GM19351 (cell line): Measurements from ENCODE around the gene HDAC7.

Experiments
- ATAC-seq: cut with Tn5 transposase; IDR thresholded peaks from one replicate; pipeline ENCODE4 v1.9.1; 2021; ENCODE audit warnings: mild to moderate bottlenecking, moderate library complexity; ENCODE audit not compliant: unreplicated experiment

Gene HDAC7

DNA sequence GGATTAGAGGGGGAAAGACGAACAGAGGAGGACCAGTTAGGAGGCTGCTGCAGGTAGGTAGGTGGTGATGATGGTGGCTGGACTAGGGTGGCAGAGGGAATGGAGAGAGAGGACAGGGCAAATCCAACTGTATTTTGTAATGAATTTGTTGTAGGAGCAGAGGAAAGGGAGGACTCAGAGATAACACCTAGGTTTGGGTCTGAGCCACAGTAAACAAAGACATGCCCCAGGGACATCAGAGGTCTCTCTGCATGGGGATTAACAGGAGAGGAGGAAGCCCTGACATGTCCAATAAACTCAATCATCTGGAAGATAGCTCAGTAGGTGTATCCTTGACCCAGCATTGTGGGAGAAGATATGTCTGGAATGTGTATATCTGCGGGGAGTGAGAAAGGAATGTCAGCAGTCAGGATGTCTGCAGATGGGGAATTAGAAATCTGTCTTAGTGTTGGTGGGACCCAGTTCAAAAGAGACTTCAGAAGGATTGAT is 51.3 kb downstream of the HDAC7 start:
- no peak for ATAC-seq

GRCh38 chr12:47767216-47767724 is 52.4 kb downstream of the HDAC7 start:
- ATAC-seq, result peak; percentile 71

DNA sequence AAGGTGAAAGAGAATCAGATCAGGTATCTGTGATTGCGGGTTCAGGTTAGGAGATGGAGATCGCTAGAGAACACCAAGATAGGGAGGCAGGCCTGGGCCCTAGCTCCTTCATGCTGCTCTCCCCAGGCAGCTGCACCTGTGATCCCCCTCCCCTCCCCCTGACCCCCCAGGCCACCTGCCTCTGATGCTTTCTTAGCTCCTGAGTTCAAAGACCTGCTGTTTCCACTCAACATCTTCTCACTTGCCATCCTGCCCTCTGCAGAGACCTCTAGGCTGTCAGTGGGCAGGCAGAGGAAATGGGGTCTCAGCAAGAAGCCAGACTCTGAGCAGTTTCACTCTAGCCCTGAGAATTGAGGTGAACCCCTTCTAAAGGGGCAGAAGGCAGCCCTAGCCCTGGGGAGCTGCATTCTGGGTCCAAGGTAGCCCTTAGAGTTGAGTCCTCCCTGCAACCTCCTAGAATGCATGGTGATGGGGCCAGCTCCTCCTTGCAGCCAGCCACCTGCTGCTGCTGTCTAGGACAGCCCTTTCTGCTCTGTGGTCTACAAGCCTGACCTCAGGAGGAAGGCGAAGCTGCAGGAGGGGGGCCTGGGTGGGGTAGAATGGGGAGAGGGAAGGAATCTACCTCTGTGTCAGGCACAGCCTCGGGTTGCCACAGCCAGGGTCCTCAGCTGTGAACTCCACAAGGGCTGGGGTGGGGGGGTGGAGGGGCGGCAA is 53.0 kb downstream of the HDAC7 start:
- ATAC-seq, result no peak

DNA sequence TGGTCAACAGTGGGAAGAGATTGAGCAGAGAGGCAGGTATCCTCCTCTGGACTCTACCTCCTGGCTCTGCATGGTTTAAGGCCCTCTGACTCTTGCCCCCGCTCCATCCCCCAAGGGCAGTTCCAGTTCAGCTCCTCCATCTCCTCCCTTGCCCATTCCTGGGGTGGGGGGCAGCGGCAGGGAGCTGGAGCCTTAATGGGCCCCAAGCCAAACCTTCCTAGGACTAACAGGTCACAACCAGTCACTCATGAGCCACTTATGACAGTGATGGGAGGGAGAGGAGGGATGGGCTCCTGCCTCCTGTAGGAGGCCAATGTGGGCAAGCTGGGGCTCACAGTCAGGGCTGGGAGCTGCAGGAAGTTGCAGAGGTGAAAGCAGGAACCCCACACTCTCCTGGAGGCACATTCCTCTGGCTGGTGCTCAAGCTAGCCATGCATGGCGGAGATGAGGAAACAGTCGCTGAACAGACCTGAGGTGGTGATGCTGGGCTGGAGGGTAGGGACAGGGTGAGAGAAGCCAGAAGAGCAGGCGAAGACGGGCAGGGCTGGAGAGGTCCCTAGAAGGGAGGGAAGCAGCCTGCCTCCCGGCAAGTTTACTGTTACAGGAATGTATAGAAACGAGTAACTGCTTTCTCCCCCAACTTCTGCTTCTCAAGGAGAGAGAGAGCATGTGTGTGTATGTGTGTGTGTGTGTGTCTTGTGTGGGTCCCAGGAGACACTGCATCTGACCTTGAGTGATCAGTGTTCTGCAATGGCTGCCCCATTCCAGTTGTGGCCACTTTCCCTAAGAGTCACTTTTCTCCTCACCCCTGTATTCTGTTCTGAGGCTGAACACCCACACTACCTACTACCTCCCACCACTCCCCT is 56.0 kb downstream of the HDAC7 start:
- no peak for ATAC-seq

DNA sequence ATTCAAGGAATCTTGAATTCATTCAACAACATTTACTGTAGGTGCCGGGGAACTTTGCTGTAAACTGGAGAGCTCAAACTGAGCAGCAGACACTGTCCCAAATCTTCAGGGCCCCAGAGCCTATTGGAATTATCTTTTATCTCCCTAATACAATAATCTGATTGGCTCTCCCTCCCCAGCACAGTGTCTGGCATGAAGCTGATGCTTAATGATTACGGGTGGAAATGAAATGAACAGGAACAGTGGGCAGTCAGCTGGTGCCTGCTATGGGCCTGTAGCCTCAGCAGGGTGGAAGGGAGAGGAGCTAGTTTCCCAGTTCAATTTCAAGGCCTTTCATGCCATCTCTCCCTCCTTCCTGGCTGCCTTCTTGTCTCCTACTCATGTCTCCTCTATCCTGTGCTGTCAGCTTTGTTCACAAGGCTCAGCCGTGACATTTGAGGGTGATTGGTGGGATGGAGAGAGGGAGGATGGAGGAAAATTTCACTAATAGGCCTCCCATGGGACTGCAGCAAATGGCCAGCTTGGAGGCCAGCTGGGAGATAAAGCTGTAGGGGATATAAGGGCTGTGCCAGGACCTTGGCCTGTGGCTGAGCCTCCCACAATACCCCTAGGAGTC is 56.7 kb downstream of the HDAC7 start:
- no peak for ATAC-seq

DNA sequence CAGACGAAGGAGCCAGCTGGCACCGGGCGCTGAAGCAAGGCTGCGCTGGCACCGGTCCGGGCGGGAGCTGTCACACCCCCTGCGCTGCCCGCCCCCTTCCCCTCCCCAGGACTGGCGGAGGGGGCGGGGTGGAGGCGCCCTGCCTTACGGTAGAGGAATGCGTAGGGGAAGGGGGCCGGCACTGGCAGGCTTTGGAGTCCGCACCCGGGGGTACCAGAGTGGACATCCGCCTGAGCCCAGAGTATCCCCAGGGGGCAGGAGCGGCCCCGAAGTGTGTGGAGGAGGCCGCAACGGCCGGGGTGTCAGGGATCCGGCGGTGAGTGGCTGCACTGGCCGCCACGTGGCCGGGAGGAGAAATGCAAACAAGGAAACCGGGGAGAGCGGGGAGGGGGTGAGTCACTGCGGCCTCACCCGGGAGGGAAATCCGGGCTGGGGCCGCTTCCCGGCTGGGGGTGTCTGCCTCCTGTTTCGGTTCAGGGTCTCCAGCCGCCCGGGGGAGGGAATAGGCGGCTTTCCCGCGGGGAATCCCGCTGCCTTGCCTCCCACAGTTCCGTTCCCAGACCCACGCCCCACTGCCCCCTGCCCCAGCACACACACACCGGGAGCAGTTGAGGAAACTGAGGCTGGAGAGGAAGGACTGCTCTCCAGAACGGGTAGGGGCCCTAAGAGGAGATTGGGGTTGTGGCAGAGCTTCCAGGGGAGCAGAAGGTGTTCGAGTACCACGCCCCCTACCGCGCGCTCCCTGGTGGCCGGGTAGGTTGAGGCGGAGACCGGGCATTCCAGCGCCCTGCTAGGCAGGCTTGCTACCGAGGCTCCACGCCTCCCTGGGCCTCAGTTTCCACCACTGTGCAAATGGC is 60.6 kb downstream of the HDAC7 start, which contains the start of gene RAPGEF3:
RAPGEF3 (minus strand) TSS at position 47 of the 857 bp plus-strand sequence. CDS start 324 bp downstream, outside the sequence.
- peak; percentile 43 for ATAC-seq

DNA sequence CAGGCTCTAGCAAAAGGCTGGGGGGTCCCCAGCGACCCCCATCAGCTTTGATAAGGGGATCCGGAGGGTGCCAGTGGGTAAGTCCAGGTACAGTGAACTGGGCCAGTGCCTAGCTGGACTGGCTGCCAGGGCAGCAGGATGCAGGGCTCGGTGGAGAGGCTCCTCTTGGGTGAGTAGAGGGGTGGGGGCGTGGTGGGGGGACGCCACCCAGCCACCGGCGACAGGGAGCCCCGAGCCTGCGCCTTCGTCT is 61.2 kb downstream of the HDAC7 start:
- ATAC-seq, result no peak

GRCh38 chr12:47757840-47758583 is 61.7 kb downstream of the HDAC7 start:
- ATAC-seq, result no peak

DNA sequence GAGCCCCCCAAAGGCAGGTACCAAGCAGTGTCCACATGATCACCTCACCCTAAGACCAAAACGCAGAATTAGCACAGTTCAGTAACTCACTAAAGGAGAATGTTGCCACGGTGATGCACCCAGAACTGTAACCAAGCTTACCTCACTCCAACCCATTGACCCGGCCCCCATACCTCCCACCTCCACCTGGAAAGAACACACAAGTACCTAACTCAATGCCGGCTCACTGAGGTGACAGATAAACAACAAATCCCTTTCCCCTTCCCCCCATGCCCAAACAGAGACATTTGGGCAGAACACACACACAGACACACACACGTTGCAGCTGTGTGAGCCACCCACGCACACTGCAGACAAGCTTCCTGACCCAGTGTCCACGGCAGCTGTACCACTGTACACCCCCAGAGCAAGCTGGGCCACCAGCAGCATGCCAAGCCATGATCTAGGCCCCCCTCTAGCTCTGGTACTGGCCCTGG is 62.3 kb downstream of the HDAC7 start:
- ATAC-seq, result no peak

DNA sequence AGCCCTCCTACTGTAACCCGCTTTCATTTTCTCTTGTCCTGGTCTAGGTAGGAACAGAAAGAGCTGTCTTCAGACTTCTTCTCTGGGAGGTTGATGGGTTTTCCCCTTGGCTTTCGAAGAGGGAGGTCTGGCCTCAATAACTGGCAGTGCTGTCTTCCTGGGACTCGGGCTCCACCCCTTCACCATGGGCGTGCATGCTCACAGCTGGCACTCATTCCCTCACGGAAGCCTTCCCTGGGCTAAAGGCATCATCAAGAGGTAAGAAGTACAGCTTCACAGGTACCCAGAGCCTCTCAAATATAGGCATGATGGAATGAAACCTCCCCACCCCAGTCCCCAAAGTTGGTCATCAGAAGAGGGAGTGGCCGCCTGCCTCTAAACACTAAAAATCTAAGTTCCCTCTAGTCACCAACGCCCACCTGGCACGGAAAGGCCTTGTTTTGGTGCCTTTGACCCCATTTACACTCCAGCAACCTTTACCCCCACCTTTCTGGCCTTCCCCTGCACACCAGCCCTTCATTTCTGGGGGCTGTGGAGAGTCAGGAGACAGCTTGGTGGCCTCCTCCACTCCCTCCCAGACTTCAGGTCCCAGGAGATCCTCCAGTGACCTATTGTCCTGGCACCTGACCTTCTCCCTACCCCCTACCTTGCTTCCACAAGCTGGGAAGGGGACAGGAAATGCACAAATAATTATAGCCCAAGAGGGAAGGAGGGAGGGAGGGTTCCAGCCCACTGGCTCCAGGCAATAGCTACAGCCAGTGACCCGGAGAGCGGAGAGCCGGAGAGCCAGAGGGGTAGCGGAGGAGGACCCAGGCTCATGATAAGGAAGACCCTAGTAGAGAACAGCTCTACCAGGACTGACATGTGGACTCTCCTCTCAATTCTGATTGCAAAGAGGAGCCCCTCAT is 63.8 kb downstream of the HDAC7 start:
- peak; percentile 71 for ATAC-seq

DNA sequence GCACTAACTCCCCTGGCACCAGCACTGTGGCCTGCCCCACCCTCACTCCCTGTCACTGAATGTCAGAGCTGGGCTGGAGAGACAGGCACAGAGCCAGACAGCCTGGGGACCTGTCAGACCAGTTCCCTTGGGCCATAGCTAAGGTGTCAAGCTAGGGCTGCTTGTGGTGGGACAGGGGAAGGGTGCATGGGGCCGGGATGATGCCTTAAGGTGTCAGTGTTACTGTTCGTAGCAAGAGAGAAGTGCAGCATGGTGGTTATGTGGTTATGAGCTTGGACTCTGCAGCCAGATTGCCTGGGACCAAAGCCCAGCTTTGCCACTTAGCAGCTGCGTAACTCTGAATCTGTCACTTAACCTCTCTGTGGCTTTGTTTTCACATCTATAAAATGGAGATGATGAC is 64.8 kb downstream of the HDAC7 start:
- peak; percentile 19 for ATAC-seq

DNA sequence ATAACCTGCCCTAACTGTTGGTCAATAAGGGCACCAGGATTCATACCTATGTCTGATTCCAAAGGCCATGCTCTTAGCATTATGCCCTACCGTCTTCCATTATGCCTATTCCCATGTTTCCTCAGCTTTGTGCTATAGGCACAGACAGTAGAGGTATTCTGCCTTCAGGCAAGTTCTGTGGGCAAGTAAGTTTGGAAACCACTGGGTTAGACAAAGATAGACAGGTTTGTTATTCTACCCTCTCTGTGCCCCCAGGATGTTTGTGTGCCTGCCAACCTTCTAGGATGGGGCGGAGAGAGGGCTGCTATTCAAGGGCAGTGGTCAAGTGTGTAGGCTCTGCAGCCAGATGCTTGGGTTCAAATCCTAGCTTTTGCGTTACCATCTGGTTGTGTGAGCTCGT is 65.6 kb downstream of the HDAC7 start:
- ATAC-seq, result no peak

DNA sequence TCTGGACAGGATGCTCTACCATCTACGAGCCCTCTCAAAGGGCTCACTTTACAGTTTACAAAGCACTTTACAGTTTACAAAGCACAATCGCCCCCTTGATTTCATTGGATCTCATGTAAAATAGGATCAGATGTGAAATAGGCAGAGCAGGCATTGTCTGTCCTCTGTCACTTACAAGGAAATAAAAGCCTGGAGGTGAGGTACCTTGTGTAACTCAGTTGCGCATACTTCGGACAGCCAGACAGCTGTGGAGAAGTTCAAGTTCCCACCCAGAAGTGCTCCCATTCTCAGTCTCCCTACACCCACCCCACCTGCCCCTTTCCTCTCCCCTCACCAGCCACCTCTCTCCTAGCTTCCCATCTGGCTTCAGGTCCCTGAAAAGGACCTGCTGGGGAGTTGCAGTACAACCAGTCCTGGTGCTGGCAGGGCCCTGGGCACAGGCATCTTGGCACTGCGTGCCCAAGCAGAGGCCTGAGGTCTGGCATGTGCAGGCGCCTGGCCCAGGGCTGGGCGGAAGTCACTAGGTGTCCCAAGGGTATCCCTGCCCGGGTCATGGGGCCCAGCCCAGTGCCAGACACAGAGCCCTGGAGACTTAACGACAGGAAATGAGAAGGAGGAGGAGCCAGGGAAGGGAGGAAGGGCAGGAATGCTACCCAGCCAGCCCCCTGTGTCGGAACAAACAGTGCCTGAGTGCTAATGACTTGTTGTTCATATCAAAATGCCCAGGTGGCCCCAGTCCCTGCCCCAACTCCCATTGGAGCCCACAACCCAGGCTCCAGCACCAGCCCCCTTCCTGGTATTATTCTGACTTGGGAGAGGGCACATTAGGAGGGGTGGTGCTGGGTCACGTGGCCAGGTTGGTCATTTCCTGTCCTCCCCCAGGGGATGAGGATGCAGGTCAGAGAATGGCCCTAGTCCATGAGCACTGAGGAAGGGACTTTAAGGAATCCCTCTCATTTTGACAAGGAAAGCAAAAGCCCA is 66.4 kb downstream of the HDAC7 start:
- no peak for ATAC-seq

- no peak for ATAC-seq
These were observed 67.2 kb downstream of the HDAC7 start for GRCh38 chr12:47752552-47752951.

DNA sequence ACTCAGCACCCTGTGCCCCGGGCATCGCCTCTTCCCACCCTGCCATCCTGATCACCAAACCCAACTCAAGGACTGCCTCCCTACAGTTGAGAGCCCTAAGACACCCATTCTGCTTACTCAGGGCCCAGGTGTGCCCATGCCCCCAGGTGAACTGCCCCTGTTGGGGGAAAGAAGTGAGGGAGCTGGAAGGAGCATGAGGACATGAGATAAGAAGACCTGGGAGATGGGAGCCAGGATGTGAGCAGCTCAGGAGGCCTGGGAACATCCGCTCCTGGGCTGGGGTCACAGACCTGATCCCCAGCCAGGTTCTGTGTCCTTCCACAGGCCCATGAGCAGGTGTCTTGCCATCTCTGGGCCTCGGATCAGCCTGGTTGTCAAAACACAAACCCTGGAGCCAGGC is 67.6 kb downstream of the HDAC7 start:
- no peak for ATAC-seq

GRCh38 chr12:47751561-47751960 is 68.1 kb downstream of the HDAC7 start:
- no peak for ATAC-seq

DNA sequence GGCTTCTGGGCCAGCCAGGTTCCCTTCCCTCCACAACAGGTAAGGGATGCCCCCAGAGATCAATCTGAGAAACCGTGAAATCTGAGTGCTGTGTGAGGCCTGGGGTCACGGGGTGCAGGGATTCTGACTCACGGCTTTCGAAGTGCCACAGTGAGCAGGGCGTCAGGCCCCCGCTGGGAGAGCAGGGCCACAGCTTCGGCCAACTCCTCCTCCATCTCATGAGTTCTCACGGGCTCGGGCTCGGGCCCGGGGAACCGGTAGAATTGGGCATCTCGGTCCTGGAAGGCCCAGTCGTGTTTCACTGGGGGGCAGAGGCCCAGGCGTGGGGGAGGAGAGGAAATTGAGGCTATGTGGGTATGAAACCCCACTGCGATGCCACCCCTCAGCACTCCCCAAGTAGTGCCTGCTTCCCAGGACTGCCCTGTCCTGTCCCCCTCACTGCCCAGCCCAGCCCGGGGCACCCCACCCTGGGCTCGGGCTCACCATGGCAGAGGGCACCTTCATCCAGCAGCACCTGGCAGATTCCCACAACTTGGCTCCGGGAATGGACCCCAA is 68.7 kb downstream of the HDAC7 start:
- no peak for ATAC-seq
